SK-N-SH treated with all-trans-retinoic acid at 6 μM for 48 hours (cell line): ENCODE data around the gene C14orf119.

ENCODE experiments used
- ARNTL ChIP-seq: fragments of 450-650 bp; formaldehyde crosslinking; IDR thresholded peaks from 2 replicates; pipeline ENCODE4 v1.5.0; 2020; ENCODE audit warnings: low read depth, mild to moderate bottlenecking, moderate library complexity, borderline replicate concordance
- CREB5 ChIP-seq: fragments of 250-450 bp; sonication (Bioruptor Pico); IDR thresholded peaks from 2 replicates; pipeline ENCODE4 v1.5.1; 2020; ENCODE audit warnings: low read depth, mild to moderate bottlenecking, moderate library complexity
- CSDC2 ChIP-seq: fragments of 250-450 bp; sonication (Bioruptor Pico); IDR thresholded peaks from 2 replicates; pipeline ENCODE4 v1.5.0; 2020; ENCODE audit warnings: mild to moderate bottlenecking, moderate library complexity
- ISL1 ChIP-seq: fragments of 250-450 bp; sonication (Bioruptor Pico); IDR thresholded peaks from 2 replicates; pipeline ENCODE4 v2.1.2; 2022; ENCODE audit warnings: mild to moderate bottlenecking, moderate library complexity
- PATZ1 ChIP-seq: fragments of 250-450 bp; sonication (Bioruptor Pico); IDR thresholded peaks from 2 replicates; pipeline ENCODE4 v1.8.0; 2020; ENCODE audit warnings: mild to moderate bottlenecking, moderate library complexity, borderline replicate concordance
- POU6F1 ChIP-seq: fragments of 250-450 bp; sonication (Bioruptor Pico); IDR thresholded peaks from 2 replicates; pipeline ENCODE4 v1.8.0; 2021; ENCODE audit warnings: low read depth, mild to moderate bottlenecking, moderate library complexity, borderline replicate concordance
- RARB ChIP-seq: fragments of 250-450 bp; sonication (Bioruptor Pico); IDR thresholded peaks from 2 replicates; pipeline ENCODE4 v1.8.0; 2021; ENCODE audit warnings: mild to moderate bottlenecking, moderate library complexity
- TOX ChIP-seq: fragments of 250-450 bp; sonication (Bioruptor Pico); IDR thresholded peaks from 2 replicates; pipeline ENCODE4 v1.8.0; 2021; ENCODE audit warnings: mild to moderate bottlenecking, moderate library complexity, borderline replicate concordance
- TSHZ2 ChIP-seq: fragments of 250-450 bp; sonication (Bioruptor Pico); IDR thresholded peaks from 2 replicates; pipeline ENCODE4 v1.5.0; 2020; ENCODE audit warnings: mild to moderate bottlenecking, moderate library complexity
- ZC3H10 ChIP-seq: fragments of 250-450 bp; sonication (Bioruptor Pico); IDR thresholded peaks from 2 replicates; pipeline ENCODE4 v1.5.1; 2021; ENCODE audit warnings: mild to moderate bottlenecking, moderate library complexity
- ZFP3 ChIP-seq: fragments of 250-450 bp; sonication (Bioruptor Pico); IDR thresholded peaks from 2 replicates; pipeline ENCODE4 v1.5.0; 2020; ENCODE audit warnings: mild to moderate bottlenecking, moderate library complexity
- ZFP30 ChIP-seq: fragments of 450-650 bp; formaldehyde crosslinking; IDR thresholded peaks from 2 replicates; pipeline ENCODE4 v1.5.0; 2022; ENCODE audit warnings: mild to moderate bottlenecking, moderate library complexity
- ZNF565 ChIP-seq: fragments of 450-650 bp; formaldehyde crosslinking; conservative IDR thresholded peaks from 2 replicates; pipeline ENCODE4 v1.5.0; 2020; ENCODE audit warnings: low read depth, mild to moderate bottlenecking, moderate library complexity

- no peak for TF ChIP-seq ZFP3 (CRISPR knock-in tag)
- TF ChIP-seq ZC3H10 (CRISPR knock-in tag): no peak
- no peak for TF ChIP-seq PATZ1 (CRISPR knock-in tag)
- TF ChIP-seq ZNF565 (CRISPR knock-in tag): no peak
- TF ChIP-seq TSHZ2 (CRISPR knock-in tag): no peak
- TF ChIP-seq ARNTL (CRISPR knock-in tag): no peak
- TF ChIP-seq RARB (CRISPR knock-in tag): no peak
- no peak for TF ChIP-seq POU6F1 (CRISPR knock-in tag)
- no peak for TF ChIP-seq ISL1
- no peak for TF ChIP-seq CREB5 (CRISPR knock-in tag)
- TF ChIP-seq TOX (CRISPR knock-in tag): no peak
- TF ChIP-seq ZFP30 (CRISPR knock-in tag): no peak
- TF ChIP-seq CSDC2: no peak
These were observed 43.9 kb upstream of the C14orf119 start for GRCh38 chr14:23051141-23052057.
